IPS DF 6.9 (cell line): ENCODE data around the gene CALCOCO2.

Source experiments
- DNase-seq: peaks from one replicate; pipeline ENCODE4 v3.0.0-alpha.2; 2013; ENCODE audit warnings: low read depth, low spot score
- H3K27ac ChIP-seq: one replicate; pipeline ENCODE4 v1.5.1; 2013; ENCODE audit warnings: low read length, control low read depth
- H3K27me3 ChIP-seq: 2 replicates; pipeline ENCODE4 v1.6.1; 2013; ENCODE audit warnings: mild to moderate bottlenecking, low read length; ENCODE audit not compliant: control insufficient read depth, insufficient read depth
- H3K36me3 ChIP-seq: 2 replicates; pipeline ENCODE4 v1.6.1; 2013; ENCODE audit warnings: low read length; ENCODE audit not compliant: control insufficient read depth, insufficient read depth
- H3K4me1 ChIP-seq: 2 replicates; pipeline ENCODE4 v1.6.1; 2013; ENCODE audit warnings: low read length; ENCODE audit not compliant: control insufficient read depth, insufficient read depth
- H3K4me3 ChIP-seq: 2 replicates; pipeline ENCODE4 v1.5.1; 2013; ENCODE audit warnings: mild to moderate bottlenecking, low read length
- H3K9me3 ChIP-seq: 2 replicates; pipeline ENCODE4 v1.6.1; 2013; ENCODE audit warnings: low read length, inconsistent platforms; ENCODE audit not compliant: control insufficient read depth, insufficient read depth
- WGBS: extraction: QIAGEN DNeasy Blood & Tissue Kit; methylation state at CpG from one replicate; pipeline ENCODE4 v1.1.7; 2013; ENCODE audit warnings: mixed read lengths, missing lambda C conversion rate; ENCODE audit not compliant: insufficient read length, insufficient coverage; 5-methylcytosine and 5-hydroxymethylcytosine counted together

The CALCOCO2 gene

GRCh38 chr17:48873696-48874443, 43.0 kb downstream of the CALCOCO2 start:
- H3K36me3 ChIP-seq, result no peaks in the 10 kb centered on the region
- H3K4me3 ChIP-seq, result no peak overlapping the region
- no peaks in the 10 kb centered on the region for H3K4me1 ChIP-seq
- H3K27ac ChIP-seq, result no peak overlapping the region
- WGBS, result no CpG with 5 or more reads among the region's 5 CpGs
- no peak for DNase-seq
- no peaks in the 10 kb centered on the region for H3K27me3 ChIP-seq
- no peaks in the 10 kb centered on the region for H3K9me3 ChIP-seq

GRCh38 chr17:48878920-48879898, 48.4 kb downstream of the CALCOCO2 start:
- Histone ChIP-seq H3K9me3 (no peaks in the 10 kb centered on the region), H3K27me3 (no peaks in the 10 kb centered on the region), H3K27ac (no peak overlapping the region), H3K36me3 (no peaks in the 10 kb centered on the region), H3K4me3 (no peak overlapping the region), H3K4me1 (no peaks in the 10 kb centered on the region)
- DNase-seq, result peak; percentile 79
- no CpG with 5 or more reads among the region's 12 CpGs for WGBS

- Histone ChIP-seq H3K27ac (no peak overlapping the region), H3K9me3 (no peaks in the 10 kb centered on the region), H3K4me1 (no peaks in the 10 kb centered on the region), H3K36me3 (no peaks in the 10 kb centered on the region), H3K27me3 (no peaks in the 10 kb centered on the region), H3K4me3 (no peak overlapping the region)
- no peak for DNase-seq
- WGBS, result no CpG with 5 or more reads among the region's 2 CpGs
Observed at GRCh38 chr17:48882272-48882671, 51.4 kb downstream of the CALCOCO2 start.

GRCh38 chr17:48883171-48883570, 52.3 kb downstream of the CALCOCO2 start:
- H3K27ac ChIP-seq, result no peak overlapping the region

DNA sequence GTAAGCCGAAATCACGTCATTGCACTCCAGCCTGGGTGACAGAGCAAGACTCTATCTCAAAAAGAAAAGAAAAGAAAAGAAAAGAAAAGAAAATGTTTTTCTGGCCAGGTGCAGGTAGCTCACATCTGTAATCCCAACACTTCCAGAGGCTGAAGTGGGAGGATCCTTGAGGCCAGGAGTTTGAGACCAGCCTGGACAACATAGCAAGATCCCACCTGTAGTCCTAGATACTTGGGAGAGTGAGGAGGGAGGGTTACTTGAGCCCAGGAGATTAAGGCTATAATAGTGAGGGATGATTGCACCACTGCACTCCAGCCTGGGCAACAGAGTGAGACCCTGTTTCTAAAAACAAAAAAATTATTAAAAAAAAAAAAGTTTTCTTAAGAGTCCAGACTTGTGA, 59.3 kb downstream of the CALCOCO2 start:
- WGBS, result no CpG with 5 or more reads among the region's 2 CpGs
- Histone ChIP-seq H3K4me1 (no peaks in the 10 kb centered on the region), H3K4me3 (no peak overlapping the region), H3K36me3 (peaks cover 2% of the 10 kb centered on the region; the same call in 1 of the 2 replicates), H3K27me3 (no peaks in the 10 kb centered on the region), H3K27ac (no peak overlapping the region), H3K9me3 (no peaks in the 10 kb centered on the region)
- no peak for DNase-seq

More at GRCh38 chr17:48883171-48883570, 52.3 kb downstream of the CALCOCO2 start:
- H3K4me3 ChIP-seq, result no peak overlapping the region
- H3K9me3 ChIP-seq, result no peaks in the 10 kb centered on the region
- no peaks in the 10 kb centered on the region for H3K27me3 ChIP-seq
- H3K4me1 ChIP-seq, result no peaks in the 10 kb centered on the region
- H3K36me3 ChIP-seq, result no peaks in the 10 kb centered on the region
- no peak for DNase-seq
- WGBS, result no CpG with 5 or more reads among the region's 10 CpGs

GRCh38 chr17:48892940-48893645, 62.3 kb downstream of the CALCOCO2 start:
- DNase-seq, result no peak
- no peaks in the 10 kb centered on the region for H3K9me3 ChIP-seq
- no peaks in the 10 kb centered on the region for H3K27me3 ChIP-seq
- H3K36me3 ChIP-seq, result peaks cover 10% of the 10 kb centered on the region; the same call in 1 of the 2 replicates
- no CpG with 5 or more reads among the region's 24 CpGs for WGBS
- H3K4me1 ChIP-seq, result no peaks in the 10 kb centered on the region
- H3K4me3 ChIP-seq, result peak overlapping the region; percentile 84
- no peak overlapping the region for H3K27ac ChIP-seq

DNA sequence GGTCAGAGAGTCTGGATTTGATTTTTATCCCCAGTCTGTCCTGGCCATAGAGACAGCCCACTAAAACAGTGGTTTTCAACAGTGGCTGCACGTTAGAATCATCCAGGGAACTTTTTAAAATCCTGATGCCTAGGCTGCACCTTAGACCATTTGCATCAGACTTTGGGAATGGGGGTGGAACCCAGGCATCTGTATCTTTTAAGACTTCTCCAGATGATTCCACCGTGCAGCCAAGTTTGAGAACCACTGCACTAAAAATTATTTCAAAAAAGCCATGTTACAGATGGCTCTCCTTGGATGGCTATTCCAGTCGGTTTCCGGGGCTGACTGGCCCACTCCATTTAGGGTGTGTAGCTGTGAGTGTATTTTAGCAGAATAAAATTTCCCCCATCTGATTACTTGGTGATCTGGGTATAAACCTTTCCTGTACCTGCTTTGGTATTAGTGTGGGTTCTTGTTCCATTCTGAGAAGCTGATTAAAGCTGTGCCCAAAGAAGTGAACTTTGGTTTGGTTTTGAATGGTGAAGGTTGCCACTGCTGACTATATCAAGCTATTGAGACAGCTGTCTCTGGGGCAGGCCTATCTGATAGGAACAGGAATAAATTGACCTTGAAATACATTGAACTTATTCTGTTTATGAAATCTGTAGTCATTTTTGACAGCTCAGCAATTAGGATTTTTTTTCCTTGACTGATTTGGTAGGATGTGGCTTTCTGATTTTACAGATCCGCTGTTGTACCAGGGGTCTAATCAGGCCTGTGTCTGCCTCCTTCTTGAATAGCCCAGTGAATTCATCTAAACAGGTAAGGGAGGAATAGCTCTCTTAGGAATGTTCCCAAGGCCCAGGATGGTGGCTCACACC, 63.0 kb downstream of the CALCOCO2 start:
- Histone ChIP-seq H3K4me3 (peak overlapping the region; percentile 84; the same call in 1 of the 2 replicates), H3K4me1 (no peaks in the 10 kb centered on the region), H3K9me3 (no peaks in the 10 kb centered on the region), H3K36me3 (peaks cover 10% of the 10 kb centered on the region; the same call in 1 of the 2 replicates), H3K27ac (no peak overlapping the region), H3K27me3 (no peaks in the 10 kb centered on the region)
- DNase-seq, result no peak
- WGBS, result no CpG with 5 or more reads among the region's 5 CpGs

GRCh38 chr17:48894886-48895285, 64.1 kb downstream of the CALCOCO2 start:
- H3K9me3 ChIP-seq, result no peaks in the 10 kb centered on the region
- H3K4me3 ChIP-seq, result no peak overlapping the region
- H3K27ac ChIP-seq, result no peak overlapping the region
- no peaks in the 10 kb centered on the region for H3K4me1 ChIP-seq
- H3K27me3 ChIP-seq, result no peaks in the 10 kb centered on the region
- peaks cover 10% of the 10 kb centered on the region; the same call in 1 of the 2 replicates for H3K36me3 ChIP-seq
- DNase-seq, result no peak
- WGBS, result no CpG with 5 or more reads among the region's 3 CpGs

- no peaks in the 10 kb centered on the region for H3K4me1 ChIP-seq
- H3K36me3 ChIP-seq, result no peaks in the 10 kb centered on the region
- H3K9me3 ChIP-seq, result no peaks in the 10 kb centered on the region
- no CpG with 5 or more reads among the region's 1 CpG for WGBS
- no peak overlapping the region for H3K4me3 ChIP-seq
- no peak overlapping the region for H3K27ac ChIP-seq
- DNase-seq, result no peak
- H3K27me3 ChIP-seq, result no peaks in the 10 kb centered on the region
Observed at GRCh38 chr17:48901241-48901640, 70.4 kb downstream of the CALCOCO2 start.
